Loucy (cell line): ENCODE measurements around the gene MCUR1.

Experiments
- CTCF ChIP-seq: fragments of 200-600 bp; sonication (generic); conservative IDR thresholded peaks from 2 replicates; pipeline ENCODE4 v1.5.1; 2014; ENCODE audit warnings: mild to moderate bottlenecking, antibody characterized with exemption, low read length
- EZH2phosphoT487 ChIP-seq: fragments of 200-600 bp; IDR thresholded peaks from 2 replicates; pipeline ENCODE4 v1.6.1; 2018; ENCODE audit warnings: antibody characterized with exemption, mild to moderate bottlenecking, moderate library complexity, borderline replicate concordance

GRCh38 chr6:13825871-13826270 lies 11.5 kb upstream of the MCUR1 start:
- no peak for TF ChIP-seq CTCF
- TF ChIP-seq EZH2phosphoT487 = no peak
